ENCODE measurements around the gene NPTX1. TPM values are rescaled to one million over a fixed set of nuclear protein-coding genes. Genes with fewer than 3 reads are reported as not detected.
A peak's percentile ranks its signal among the peaks of the same experiment; 100 is the strongest.

The NPTX1 gene
- total RNA-seq, 4 donors from 2014 or later: 0.40 to 22.8 (median 7.2) TPM

GRCh38 chr17:80459234-80459633 is 17.2 kb downstream of the NPTX1 start:
- Histone ChIP-seq H3K36me3 (no peaks in the 10 kb centered on the region), H3K9me3 (no peaks in the 10 kb centered on the region), H3K27me3 (peaks cover 9% of the 10 kb centered on the region), H3K4me1 (peaks cover 9 to 28% (median 16%) of the 10 kb centered on the region in 4 donors), H3K4me3 (no peak overlapping the region), H3K27ac (no peak overlapping the region)
- no peak for DNase-seq
- intact Hi-C loops (cut with DNase I; ENCODE audit: low total_unique reads): no loop called here
- in situ Hi-C loops (cut with MboI; ENCODE audit: low pct_ligation_motif_present in 1 of 4, low pct_unique_long_range_greater_than_20kb in 1 of 4, low sequenced_read_pairs in 3 of 4): no loop called here
- 79 to 80% methylated on average over 9 to 11 of the region's 11 CpGs for WGBS, 2 donors (ENCODE audit: low coverage in 1 of 2)
- TF ChIP-seq EP300 (IDR thresholded peaks at IDR 0.05; ENCODE audit: low read depth): no peak
- no peak for TF ChIP-seq POLR2A (IDR thresholded peaks at IDR 0.05)
- no peak for TF ChIP-seq POLR2AphosphoS5 (IDR thresholded peaks at IDR 0.05)
- TF ChIP-seq CTCF (IDR thresholded peaks at IDR 0.05): no peak

- peaks cover 4% of the 10 kb centered on the region for H3K27me3 ChIP-seq
- no peaks in the 10 kb centered on the region for H3K36me3 ChIP-seq
- no peak overlapping the region for H3K4me3 ChIP-seq
- TF ChIP-seq EP300 (IDR thresholded peaks at IDR 0.05; ENCODE audit: low read depth): no peak
- TF ChIP-seq POLR2AphosphoS5 (IDR thresholded peaks at IDR 0.05): no peak
- TF ChIP-seq POLR2A (IDR thresholded peaks at IDR 0.05): no peak
- no peak for TF ChIP-seq CTCF (IDR thresholded peaks at IDR 0.05)
- peak overlapping the region in 1 of 4 donors; percentile 98 for H3K27ac ChIP-seq
- no peak for DNase-seq
- H3K4me1 ChIP-seq: peaks cover 14 to 35% (median 21%) of the 10 kb centered on the region in 4 donors
- intact Hi-C loops (cut with DNase I; ENCODE audit: low total_unique reads): no loop called here
- no peaks in the 10 kb centered on the region for H3K9me3 ChIP-seq
- WGBS, 2 donors (ENCODE audit: low coverage in 1 of 2): 89% methylated on average over 8 of the region's 8 CpGs; no CpG with 5 or more reads in 1 of the 2 donors
- in situ Hi-C loops (cut with MboI; ENCODE audit: low pct_ligation_motif_present in 1 of 4, low pct_unique_long_range_greater_than_20kb in 1 of 4, low sequenced_read_pairs in 3 of 4): no loop called here
Observed at GRCh38 chr17:80458016-80458415, 18.4 kb downstream of the NPTX1 start.

GRCh38 chr17:80457236-80457856 is 19.1 kb downstream of the NPTX1 start:
- Histone ChIP-seq H3K27ac (peak overlapping the region; percentile 41 to 98 (median 96)), H3K4me1 (peaks cover 14 to 35% (median 21%) of the 10 kb centered on the region in 4 donors), H3K27me3 (peaks cover 3% of the 10 kb centered on the region), H3K9me3 (no peaks in the 10 kb centered on the region), H3K36me3 (no peaks in the 10 kb centered on the region), H3K4me3 (no peak overlapping the region)
- TF ChIP-seq CTCF (IDR thresholded peaks at IDR 0.05) (no peak), POLR2A (IDR thresholded peaks at IDR 0.05) (no peak), POLR2AphosphoS5 (IDR thresholded peaks at IDR 0.05) (no peak), EP300 (IDR thresholded peaks at IDR 0.05; ENCODE audit: low read depth) (no peak)
- no peak for DNase-seq
- 59 to 76% methylated on average over 10 to 15 of the region's 15 CpGs for WGBS, 2 donors (ENCODE audit: low coverage in 1 of 2)
- in situ Hi-C loops (cut with MboI; ENCODE audit: low pct_ligation_motif_present in 1 of 4, low pct_unique_long_range_greater_than_20kb in 1 of 4, low sequenced_read_pairs in 3 of 4) (no loop called here), intact Hi-C loops (cut with DNase I; ENCODE audit: low total_unique reads) (no loop called here)

GRCh38 chr17:80456465-80457235 is 19.8 kb downstream of the NPTX1 start:
- DNase-seq: no peak
- H3K27me3 ChIP-seq: peaks cover 1% of the 10 kb centered on the region
- TF ChIP-seq CTCF (IDR thresholded peaks at IDR 0.05): no peak
- TF ChIP-seq POLR2A (IDR thresholded peaks at IDR 0.05): no peak
- no peak for TF ChIP-seq EP300 (IDR thresholded peaks at IDR 0.05; ENCODE audit: low read depth)
- peak in 1 of 3 donors; percentile 51 for TF ChIP-seq POLR2AphosphoS5 (IDR thresholded peaks at IDR 0.05)
- peaks cover 14 to 35% (median 21%) of the 10 kb centered on the region in 4 donors for H3K4me1 ChIP-seq
- intact Hi-C loops (cut with DNase I; ENCODE audit: low total_unique reads) (no loop called here), in situ Hi-C loops (cut with MboI; ENCODE audit: low pct_ligation_motif_present in 1 of 4, low pct_unique_long_range_greater_than_20kb in 1 of 4, low sequenced_read_pairs in 3 of 4) (no loop called here)
- H3K9me3 ChIP-seq: no peaks in the 10 kb centered on the region
- no peak overlapping the region for H3K4me3 ChIP-seq
- WGBS, 2 donors (ENCODE audit: low coverage in 1 of 2): 79 to 86% methylated on average over 7 to 20 of the region's 21 CpGs
- H3K27ac ChIP-seq: peak overlapping the region; percentile 41 to 98 (median 96)
- H3K36me3 ChIP-seq: no peaks in the 10 kb centered on the region
